Heart right ventricle (tissue), 16 donors: ENCODE data around the gene ABCA4. TPM values are rescaled to one million over a fixed set of nuclear protein-coding genes. Genes with fewer than 3 reads are reported as not detected.

Source experiments
- ATAC-seq, 8 donors: fragments of 200-7000 bp; cut with Tn5 transposase; one replicate each; pipeline ENCODE4 v1.9.1; 2020; ENCODE audit warnings: mild to moderate bottlenecking in 8 of 8, moderate library complexity in 8 of 8, moderate number of reproducible peaks in 1 of 8
- DNase-seq, 2 donors: peaks; one replicate each; pipeline ENCODE4 v3.0.0-alpha.2; 2020
- H3K27ac ChIP-seq, 10 donors: fragments of 200-600 bp; sonication (generic) in 2 of 10; one replicate each; pipeline versions ENCODE4 v1.5.0 to v1.8.0; 2020 to 2022; ENCODE audit warnings: mild to moderate bottlenecking in 3 of 10
- H3K27me3 ChIP-seq, 7 donors: fragments of 200-600 bp; one replicate each; pipeline ENCODE4 v1.8.0; 2021 to 2022; ENCODE audit warnings: mild to moderate bottlenecking in 2 of 7
- H3K36me3 ChIP-seq, 9 donors: fragments of 200-600 bp; sonication (generic) in 1 of 9; one replicate each; pipeline versions ENCODE4 v1.5.0 to v1.8.0; 2020 to 2022; ENCODE audit warnings: mild to moderate bottlenecking in 2 of 9
- H3K4me1 ChIP-seq, 9 donors: fragments of 200-600 bp; sonication (generic) in 1 of 9; one replicate each; pipeline versions ENCODE4 v1.5.0 to v1.8.0; 2020 to 2022; ENCODE audit warnings: mild to moderate bottlenecking in 4 of 9
- H3K4me3 ChIP-seq, 10 donors: fragments of 200-600 bp; sonication (generic) in 2 of 10; one replicate each; pipeline versions ENCODE4 v1.5.0 to v1.8.0; 2020 to 2022; ENCODE audit warnings: mild to moderate bottlenecking in 7 of 10, moderate library complexity in 2 of 10
- H3K9me3 ChIP-seq, 11 donors: fragments of 200-600 bp in 10 of 11; sonication (generic) in 2 of 11; one replicate each; pipeline versions ENCODE4 v1.5.0 to v1.8.0; 2013 to 2022; ENCODE audit warnings: mild to moderate bottlenecking in 2 of 11, control low read depth in 1 of 11, moderate library complexity in 1 of 11
- CTCF ChIP-seq, 9 donors: fragments of 200-600 bp; sonication (generic) in 2 of 9; IDR thresholded peaks; one replicate each; pipeline versions ENCODE4 v1.5.0 to v1.8.0; 2021 to 2022; ENCODE audit warnings: antibody characterized with exemption in 9 of 9, mild to moderate bottlenecking in 5 of 9, moderate library complexity in 1 of 9
- WGBS, 2 donors: extraction: QIAGEN DNeasy Blood & Tissue Kit; methylation state at CpG; one replicate each; pipeline ENCODE4 v1.1.7; 2013; ENCODE audit warnings: inconsistent platforms in 1 of 2; 5-methylcytosine and 5-hydroxymethylcytosine counted together
- intact Hi-C, 10 donors: fragments of 100-400 bp; cut with DNase I; formaldehyde crosslinking; loops; one replicate each; pipeline versions ENCODE4 v1.11.1 to v1.14.2; 2022
- polyA plus RNA-seq, 2 donors: library from polyadenylated mRNA; stranded (reverse); fragments of 200-250 nt; gene quantifications; one replicate each; pipeline ENCODE4 v1.2.3, GENCODE V29; 2013
- total RNA-seq, 10 donors: library from RNA; stranded (reverse); fragmentation: NEBNext Ultra II Directional in 3 of 10; extraction: Animal tissue kit (Norgen Biotek cat#: 25700) in 3 of 10; gene quantifications; one replicate each; pipeline versions ENCODE4 v1.2.1 to v1.2.4, GENCODE V29; 2021 to 2023
- donor health status: Arrhythmogenic right ventricular cardiomyopathy.
- donor health status: ischemic (EF 13 %, LVEDD 7.1; RV severe dilation, severe dysfunction).
- donor health status: healthy with polysubstance abuse.
- donor health status: DM: no; HTN: yes; CAD: no.
- donor health status: DM: no; HTN: no; CAD: no.
- donor health status: ischemic (EF 25% LVEDD 6.9; RV normal size, moderate dysfunction).
- donor health status: ischemic (EF 25% LVEDD 5.7; RV mildly dilated, moderate dysfunction).
- donor health status: healthy.
- donor health status: DM: yes; HTN: yes; CAD: no.
- donor health status: Ischemic cardiomyopathy.
- donor health status: ischemic (EF 35%, LVEDD 5.7; RV mildly dilated, moderate dysfunction).
- donor health status: nonischemic (EF 11% LVEDD 7.7; RV severe dilation, severe dysfunction).
- donor health status: DM: yes; HTN: yes; CAD: no.
- donor health status: PGD.
- donor health status: ischemic (EF 29% LVEDD 5.4; RV normal size, mild dysfunction).
- donor health status: nonischemic (EF 23%, LVEDD 6.1; RV moderate dilation, normal function).

The ABCA4 gene
- total and polyA plus RNA-seq, 12 donors, result 0.05 to 0.66 (median 0.21) TPM

DNA sequence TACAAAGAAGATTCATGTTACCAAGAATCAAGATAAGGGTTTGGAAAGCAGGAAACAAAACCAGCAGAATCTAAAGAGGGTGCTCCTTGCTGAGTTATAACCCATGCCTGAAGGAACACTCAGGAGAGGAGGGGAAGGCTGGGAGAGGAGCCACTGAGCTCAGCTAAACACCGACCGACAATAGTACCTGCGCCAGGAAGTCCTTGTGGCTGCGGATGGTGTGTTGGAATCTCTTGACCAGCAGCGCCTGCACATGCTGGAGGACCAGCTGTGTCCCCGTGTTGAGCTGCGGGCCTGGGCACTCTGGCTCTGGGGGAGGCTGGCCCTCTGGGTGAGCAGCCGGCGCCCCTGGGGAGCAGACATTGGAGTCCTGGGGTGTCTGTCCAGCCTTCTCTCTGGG lies 89.4 kb downstream of the ABCA4 start:
- Histone ChIP-seq H3K9me3 (no peaks in the 10 kb centered on the region), H3K36me3 (no peaks in the 10 kb centered on the region), H3K4me1 (peaks cover 0 to 9% (median 0%) of the 10 kb centered on the region in 9 donors), H3K27me3 (no peaks in the 10 kb centered on the region), H3K27ac (no peak overlapping the region), H3K4me3 (no peak overlapping the region)
- ATAC-seq, result no peak
- TF ChIP-seq CTCF (IDR thresholded peaks at IDR 0.05), result no peak
- DNase-seq, result no peak
- intact Hi-C loops, result loop anchor here in 1 of 10 donors (10.0 kb wide), 1 partner anchor 433 kb away; no protein-coding TSS in a partner anchor
- WGBS, 2 donors, result 88 to 91% methylated on average over 9 of the region's 9 CpGs

DNA sequence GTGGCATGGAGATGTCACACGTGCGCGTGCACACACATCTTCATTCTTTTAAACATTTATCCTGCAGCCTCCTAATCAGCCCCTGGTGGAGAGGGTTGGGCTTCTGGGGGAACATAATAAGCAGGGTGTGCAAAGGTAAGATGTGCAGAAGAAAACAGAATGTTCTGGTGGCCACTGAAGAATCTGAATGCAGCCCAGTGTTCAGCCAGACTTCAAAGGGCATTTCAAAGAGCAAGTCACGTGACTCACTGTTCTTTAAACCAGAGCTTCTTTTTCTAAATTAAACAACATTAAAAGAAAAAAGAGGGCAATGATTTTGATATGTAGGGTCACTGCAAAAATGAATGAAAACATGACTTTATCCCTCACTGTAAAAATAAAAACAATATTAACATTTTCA lies 89.8 kb downstream of the ABCA4 start:
- H3K4me3 ChIP-seq, result no peak overlapping the region
- TF ChIP-seq CTCF (IDR thresholded peaks at IDR 0.05), result no peak
- intact Hi-C loops, result loop anchor here in 1 of 10 donors (10.0 kb wide), 1 partner anchor 434 kb away; no protein-coding TSS in a partner anchor
- no peak for DNase-seq
- no peak overlapping the region for H3K27ac ChIP-seq
- no peak for ATAC-seq
- H3K36me3 ChIP-seq, result no peaks in the 10 kb centered on the region
- H3K9me3 ChIP-seq, result no peaks in the 10 kb centered on the region
- H3K4me1 ChIP-seq, result peaks cover 0 to 10% (median 2%) of the 10 kb centered on the region in 9 donors
- 91 to 93% methylated on average over 4 of the region's 4 CpGs for WGBS, 2 donors
- no peaks in the 10 kb centered on the region for H3K27me3 ChIP-seq

- WGBS, 2 donors, result 79 to 85% methylated on average over 6 of the region's 6 CpGs
- H3K4me3 ChIP-seq, result no peak overlapping the region
- ATAC-seq (no peak), DNase-seq (no peak)
- intact Hi-C loops, result loop anchor here in 5 of 10 donors (5.0 to 10.0 kb wide), 2 partner anchors 308 to 435 kb away; no protein-coding TSS in a partner anchor
- H3K27ac ChIP-seq, result no peak overlapping the region
- H3K36me3 ChIP-seq, result no peaks in the 10 kb centered on the region
- no peaks in the 10 kb centered on the region for H3K27me3 ChIP-seq
- no peak for TF ChIP-seq CTCF (IDR thresholded peaks at IDR 0.05)
- H3K9me3 ChIP-seq, result no peaks in the 10 kb centered on the region
- H3K4me1 ChIP-seq, result peaks cover 0 to 13% (median 5%) of the 10 kb centered on the region in 9 donors
These were observed 91.6 kb downstream of the ABCA4 start for GRCh38 chr1:94029130-94029993.

DNA sequence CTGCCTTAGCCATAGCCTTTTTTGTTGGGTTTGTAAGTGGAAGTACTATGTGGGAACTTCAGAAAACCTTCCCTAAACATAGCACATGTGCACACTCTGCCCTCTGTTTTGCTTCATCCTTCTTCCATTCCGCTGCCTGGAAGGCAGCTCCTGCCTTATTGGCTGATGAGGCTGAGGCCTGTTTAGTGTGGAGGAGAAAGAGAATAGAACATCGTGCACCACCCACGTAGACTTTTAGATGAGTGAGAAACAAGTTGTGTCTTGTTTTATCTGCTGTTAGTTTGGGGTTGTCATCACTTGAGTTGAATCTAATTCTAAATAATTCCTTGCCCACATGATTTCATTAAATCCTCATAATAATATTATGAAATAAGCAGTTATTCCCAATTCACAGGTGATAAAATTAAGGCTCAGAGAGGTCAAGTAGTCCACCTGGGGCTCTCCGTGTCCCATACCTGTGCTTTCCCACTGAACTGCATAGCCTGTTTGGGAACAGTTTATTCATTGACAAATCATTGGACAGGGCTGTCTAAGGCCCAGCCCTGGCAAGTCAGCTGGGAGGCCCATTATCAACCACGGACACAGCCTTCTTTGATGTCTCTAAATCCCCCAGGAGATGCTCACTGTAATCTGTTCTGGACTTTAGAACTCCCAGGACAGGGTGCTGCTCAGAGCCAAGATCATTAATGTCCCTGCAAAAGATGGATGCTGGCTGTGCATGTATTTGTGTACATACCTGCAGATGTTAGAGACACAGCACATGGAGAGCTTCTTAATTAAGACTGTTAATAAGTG lies 93.0 kb downstream of the ABCA4 start:
- no peaks in the 10 kb centered on the region for H3K27me3 ChIP-seq
- DNase-seq, result no peak
- peaks cover 0 to 14% (median 5%) of the 10 kb centered on the region in 9 donors for H3K4me1 ChIP-seq
- H3K9me3 ChIP-seq, result no peaks in the 10 kb centered on the region
- intact Hi-C loops, result loop anchor here in 6 of 10 donors (1.0 to 10.0 kb wide), 3 partner anchors 308 to 437 kb away; no protein-coding TSS in a partner anchor
- no peak for TF ChIP-seq CTCF (IDR thresholded peaks at IDR 0.05)
- no peak overlapping the region for H3K4me3 ChIP-seq
- no peak overlapping the region for H3K27ac ChIP-seq
- 83 to 86% methylated on average over 5 of the region's 5 CpGs for WGBS, 2 donors
- ATAC-seq, result no peak
- H3K36me3 ChIP-seq, result no peaks in the 10 kb centered on the region
